Measurements from ENCODE around the gene ITIH2. TPM values are rescaled to one million over a fixed set of nuclear protein-coding genes. Genes with fewer than 3 reads are reported as not detected.
"Not testable (repeated sequence)": the region's sequence is repeated elsewhere in the genome, so short reads cannot be mapped to it uniquely, and the experiment has no call there.

Gene ITIH2
- total RNA-seq, 2 experiments from 2014 or later = not detected

GRCh38 chr10:7768417-7768816 is 65.3 kb downstream of the ITIH2 start:
- POLR2A ChIA-PET = no interaction called here

GRCh38 chr10:7773845-7774801 is 71.0 kb downstream of the ITIH2 start:
- Mint-ChIP-seq H3K27me3 (no peaks in the 10 kb centered on the region), H3K9me3 (no peaks in the 10 kb centered on the region), H3K27ac (no peak overlapping the region), H3K4me3 (no peak overlapping the region), H3K4me1 (ENCODE audit: low read depth) (no peaks in the 10 kb centered on the region), H3K36me3 (ENCODE audit: low read depth) (peaks cover 36% of the 10 kb centered on the region)
- DNase-seq (no peak), ATAC-seq (no peak)
- intact Hi-C loops (cut with micrococcal nuclease) = no loop called here
- POLR2A ChIA-PET = no interaction called here
- CTCF ChIA-PET = interaction anchor here (1.0 kb wide), 1 partner anchor 14 kb away, joined by 3 read pairs; the partner anchor contains the start of genes ATP5F1C and KIN
- no peak for TF ChIP-seq CTCF (IDR thresholded peaks at IDR 0.05)

More at GRCh38 chr10:7768417-7768816, 65.3 kb downstream of the ITIH2 start:
- intact Hi-C loops (cut with micrococcal nuclease) = no loop called here
- no peak for ATAC-seq
- TF ChIP-seq CTCF (IDR thresholded peaks at IDR 0.05) = no peak
- Mint-ChIP-seq H3K27me3 (no peaks in the 10 kb centered on the region), H3K9me3 (no peaks in the 10 kb centered on the region), H3K27ac (no peak overlapping the region), H3K4me1 (ENCODE audit: low read depth) (no peaks in the 10 kb centered on the region), H3K4me3 (no peak overlapping the region), H3K36me3 (ENCODE audit: low read depth) (peaks cover 31% of the 10 kb centered on the region)
- no peak for DNase-seq
- CTCF ChIA-PET = no interaction called here

- no peak overlapping the region for H3K27ac Mint-ChIP-seq
- no peak overlapping the region for H3K4me3 Mint-ChIP-seq
- no peaks in the 10 kb centered on the region for H3K4me1 Mint-ChIP-seq (ENCODE audit: low read depth)
- no peaks in the 10 kb centered on the region for H3K9me3 Mint-ChIP-seq
- ChIA-PET CTCF (interaction anchor here (0.6 to 2.0 kb wide), 2 partner anchors 251 to 926 kb away, joined by 3 to 5 read pairs; no protein-coding TSS in a partner anchor), POLR2A (no interaction called here)
- no peaks in the 10 kb centered on the region for H3K27me3 Mint-ChIP-seq
- no peak for TF ChIP-seq CTCF (IDR thresholded peaks at IDR 0.05)
- ATAC-seq (no peak), DNase-seq (no peak)
- intact Hi-C loops (cut with micrococcal nuclease) = no loop called here
- H3K36me3 Mint-ChIP-seq (ENCODE audit: low read depth) = peaks cover 39% of the 10 kb centered on the region
These were observed 73.7 kb downstream of the ITIH2 start for GRCh38 chr10:7776777-7777176.

- CTCF ChIA-PET = not testable (repeated sequence)
These were observed 79.1 kb downstream of the ITIH2 start for GRCh38 chr10:7782194-7782593.

GRCh38 chr10:7786430-7786829 is 83.3 kb downstream of the ITIH2 start:
- DNase-seq (no peak), ATAC-seq (no peak)
- Mint-ChIP-seq H3K9me3 (no peaks in the 10 kb centered on the region), H3K4me3 (no peak overlapping the region), H3K27me3 (no peaks in the 10 kb centered on the region), H3K36me3 (ENCODE audit: low read depth) (peaks cover 22% of the 10 kb centered on the region), H3K4me1 (ENCODE audit: low read depth) (peaks cover 40% of the 10 kb centered on the region), H3K27ac (no peak overlapping the region)
- POLR2A ChIA-PET = interaction anchor here (0.7 kb wide), 1 partner anchor 410 kb away, joined by 3 read pairs; no protein-coding TSS in a partner anchor
- intact Hi-C loops (cut with micrococcal nuclease) = no loop called here
- CTCF ChIA-PET = no interaction called here
- no peak for TF ChIP-seq CTCF (IDR thresholded peaks at IDR 0.05)

More at GRCh38 chr10:7782194-7782593, 79.1 kb downstream of the ITIH2 start:
- POLR2A ChIA-PET; H3K27me3 Mint-ChIP-seq; intact Hi-C loops (cut with micrococcal nuclease); ATAC-seq; H3K9me3 Mint-ChIP-seq; DNase-seq; H3K27ac Mint-ChIP-seq; H3K4me3 Mint-ChIP-seq: not testable (repeated sequence)
- Mint-ChIP-seq H3K36me3 (ENCODE audit: low read depth) (peaks cover 30% of the 10 kb centered on the region), H3K4me1 (ENCODE audit: low read depth) (peaks cover 18% of the 10 kb centered on the region)

All from activated CD8-positive, alpha-beta T cell treated with anti-CD3 and anti-CD28 coated beads for 36 hours (primary cell).